Hematopoietic multipotent progenitor cell treated with erythropoietin and hydrocortisone succinate and interleukin-3 and kit ligand, for 17 days (in vitro differentiated cells): ENCODE results near the gene XPOT.

Experiments used
- DNase-seq: peaks from one replicate; pipeline ENCODE4 v3.0.0-alpha.2; 2015; ENCODE audit warnings: low spot score

The XPOT gene

GRCh38 chr12:64466178-64466577, 62.0 kb downstream of the XPOT start:
- peak; percentile 17 for DNase-seq

GRCh38 chr12:64468966-64469365, 64.8 kb downstream of the XPOT start:
- DNase-seq: no peak

- DNase-seq: no peak
These were observed 65.4 kb downstream of the XPOT start for GRCh38 chr12:64469455-64470142.

- no peak for DNase-seq
These were observed 66.3 kb downstream of the XPOT start for GRCh38 chr12:64470495-64470894.

- no peak for DNase-seq
These were observed 69.0 kb downstream of the XPOT start for GRCh38 chr12:64473176-64473575.

- no peak for DNase-seq
These were observed 71.3 kb downstream of the XPOT start for GRCh38 chr12:64475518-64475917.

- no peak for DNase-seq
These were observed 72.7 kb downstream of the XPOT start for GRCh38 chr12:64476844-64477243.

- DNase-seq: no peak
These were observed 74.5 kb downstream of the XPOT start for GRCh38 chr12:64478661-64479060.

- no peak for DNase-seq
These were observed 76.0 kb downstream of the XPOT start for GRCh38 chr12:64480148-64480547.

GRCh38 chr12:64486657-64487056, 82.5 kb downstream of the XPOT start:
- DNase-seq: no peak

GRCh38 chr12:64491718-64492117, 87.5 kb downstream of the XPOT start:
- no peak for DNase-seq

- DNase-seq: no peak
These were observed 89.3 kb downstream of the XPOT start for GRCh38 chr12:64493513-64493912.

- DNase-seq: no peak
These were observed 91.0 kb downstream of the XPOT start for GRCh38 chr12:64494998-64495729.

- no peak for DNase-seq
These were observed 92.7 kb downstream of the XPOT start for GRCh38 chr12:64496839-64497400.

- DNase-seq: no peak
These were observed 93.3 kb downstream of the XPOT start for GRCh38 chr12:64497484-64497883.

GRCh38 chr12:64497903-64498302, 93.7 kb downstream of the XPOT start:
- no peak for DNase-seq

GRCh38 chr12:64500394-64500793, 96.2 kb downstream of the XPOT start:
- no peak for DNase-seq
